ENCODE data around the gene NDUFAB1. TPM values are rescaled to one million over a fixed set of nuclear protein-coding genes. Genes with fewer than 3 reads are reported as not detected.

NDUFAB1 gene
- total and polyA plus RNA-seq, 2 of the 13 experiments (the other 11 are each of a cell fraction or from before 2014, with no cell fraction given): 221 to 601 TPM

- TF ChIP-seq ZNF142 (CRISPR knock-in tag; IDR thresholded peaks at IDR 0.05) (no peak), ZUFSP (CRISPR knock-in tag; IDR thresholded peaks at IDR 0.05; ENCODE audit: borderline replicate concordance) (no peak), POLR2AphosphoS2 (IDR thresholded peaks at IDR 0.05; ENCODE audit: low read depth, low read length) (no peak), HMGA1 (CRISPR knock-in tag; conservative IDR thresholded peaks at IDR 0.05) (no peak), HMG20B (CRISPR knock-in tag; conservative IDR thresholded peaks at IDR 0.05) (no peak), ZNF567 (CRISPR knock-in tag; IDR thresholded peaks at IDR 0.05; ENCODE audit: borderline replicate concordance) (no peak)
Observed at GRCh38 chr16:23537390-23537789, 58.7 kb downstream of the NDUFAB1 start (continued).

Measured in HepG2 (cell line).